Tibial nerve (tissue), 3 donors: ENCODE data around the gene RPL13.

ENCODE experiments used
- CTCF ChIP-seq, 5 experiments: fragments of 200-600 bp in 3 of 5; fragments of 450-650 bp in 2 of 5; sonication (generic) in 3 of 5; IDR thresholded peaks; one replicate each; pipeline ENCODE4 v1.5.1; 2016 to 2019; ENCODE audit warnings: antibody characterized with exemption in 5 of 5, mild to moderate bottlenecking in 3 of 5, moderate library complexity in 2 of 5
- POLR2A ChIP-seq, 2 donors: fragments of 450-650 bp; IDR thresholded peaks; one replicate each; pipeline ENCODE4 v1.6.1; 2017; ENCODE audit warnings: antibody characterized with exemption in 2 of 2, mild to moderate bottlenecking in 2 of 2, moderate library complexity in 2 of 2

- TF ChIP-seq CTCF (IDR thresholded peaks at IDR 0.05) (no peak), POLR2A (IDR thresholded peaks at IDR 0.05) (no peak)
These were observed 47.0 kb downstream of the RPL13 start for GRCh38 chr16:89607453-89607852.
